Common myeloid progenitor, CD34-positive (primary cell): Measurements from ENCODE around the gene AGO1.

ENCODE experiments used
- CTCF ChIA-PET: fragments of 350-600 bp; sonication (Branson Sonifier 250); formaldehyde crosslinking; loops from one replicate; lab custom pipeline; 2021; ENCODE audit warnings: antibody characterized with exemption; lab: Charles Lee
- POLR2A ChIA-PET: fragments of 350-600 bp; sonication (Branson Sonifier 250); formaldehyde crosslinking; loops from one replicate; lab custom pipeline; 2021; ENCODE audit warnings: antibody characterized with exemption; lab: Charles Lee
- DNase-seq, 3 donors: peaks; one replicate each; pipeline versions ENCODE4 v3.0.0 to v3.0.0-alpha.2; 2013
- H3K27ac ChIP-seq, 2 experiments: 1 replicate in 1 of 2; 2 replicates in 1 of 2; pipeline ENCODE4 v1.7.0; 2013; ENCODE audit warnings: inconsistent platforms in 2 of 2, low read length in 2 of 2, mild to moderate bottlenecking in 2 of 2, low read depth in 1 of 2, moderate library complexity in 1 of 2; ENCODE audit not compliant: severe bottlenecking in 2 of 2, insufficient read depth in 1 of 2, poor library complexity in 1 of 2
- H3K27me3 ChIP-seq, 5 experiments: replicated peaks in 2 of 5; 1 replicate in 3 of 5; 2 replicates in 2 of 5; pipeline versions ENCODE4 v1.6.1 to v1.7.0; 2013; ENCODE audit warnings: low read length in 4 of 5, mild to moderate bottlenecking in 2 of 5, moderate library complexity in 2 of 5, inconsistent platforms in 1 of 5; ENCODE audit not compliant: insufficient read depth in 5 of 5, control insufficient read depth in 4 of 5
- H3K36me3 ChIP-seq, 4 experiments: 1 replicate in 2 of 4; 2 replicates in 2 of 4; pipeline versions ENCODE4 v1.6.1 to v1.7.0; 2013; ENCODE audit warnings: low read length in 3 of 4, control low read depth in 1 of 4, mild to moderate bottlenecking in 1 of 4; ENCODE audit not compliant: control insufficient read depth in 4 of 4, insufficient read depth in 4 of 4
- H3K4me1 ChIP-seq, 4 experiments: 1 replicate in 3 of 4; 2 replicates in 1 of 4; pipeline versions ENCODE4 v1.6.1 to v1.7.1; 2013; ENCODE audit warnings: low read length in 3 of 4, mild to moderate bottlenecking in 3 of 4, control low read depth in 1 of 4, inconsistent platforms in 1 of 4, moderate library complexity in 1 of 4; ENCODE audit not compliant: control insufficient read depth in 4 of 4, insufficient read depth in 4 of 4; ENCODE audit errors: control extremely low read depth in 1 of 4
- H3K4me3 ChIP-seq, 7 experiments: 1 replicate in 4 of 7; 2 replicates in 3 of 7; pipeline versions ENCODE4 v1.5.1 to v1.7.0; 2013; ENCODE audit warnings: mild to moderate bottlenecking in 7 of 7, low read length in 6 of 7, moderate library complexity in 6 of 7, inconsistent platforms in 2 of 7, low read depth in 2 of 7, control low read depth in 1 of 7; ENCODE audit not compliant: insufficient read depth in 4 of 7, control insufficient read depth in 1 of 7; ENCODE audit errors: extremely low read depth in 1 of 7
- H3K9me3 ChIP-seq, 5 experiments: 1 replicate in 4 of 5; 2 replicates in 1 of 5; pipeline versions ENCODE4 v1.6.1 to v1.7.1; 2013; ENCODE audit warnings: low read length in 4 of 5, mild to moderate bottlenecking in 2 of 5, inconsistent platforms in 1 of 5, low read depth in 1 of 5, moderate library complexity in 1 of 5; ENCODE audit not compliant: control insufficient read depth in 4 of 5, insufficient read depth in 2 of 5; ENCODE audit errors: control extremely low read depth in 1 of 5
- WGBS: methylation state at CpG from one replicate; pipeline ENCODE4 v1.1.5; 2013; ENCODE audit not compliant: insufficient coverage; 5-methylcytosine and 5-hydroxymethylcytosine counted together

AGO1 gene

DNA sequence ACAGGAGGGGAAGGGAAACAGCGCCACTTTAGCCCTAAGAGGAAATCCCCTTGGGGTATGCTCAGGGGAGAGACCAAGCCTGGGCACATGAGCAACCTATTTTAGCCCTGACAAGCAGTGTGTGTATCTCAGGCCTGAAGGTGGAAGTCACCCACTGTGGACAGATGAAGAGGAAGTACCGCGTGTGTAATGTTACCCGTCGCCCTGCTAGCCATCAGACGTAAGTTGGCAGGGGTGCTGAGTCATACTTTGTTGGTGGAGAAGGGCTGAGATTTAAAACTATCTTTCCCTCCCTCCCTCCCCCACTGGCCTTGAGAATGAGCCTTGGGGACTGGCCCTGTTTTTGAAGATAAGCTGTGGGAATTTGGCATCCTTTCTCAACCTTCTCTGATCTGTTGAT, 11.2 kb downstream of the AGO1 start:
- Histone ChIP-seq H3K27me3 (no peaks in the 10 kb centered on the region), H3K27ac (peak overlapping the region in 1 of 2 experiments; percentile 46), H3K4me1 (peaks cover 0 to 15% (median 11%) of the 10 kb centered on the region in 4 experiments), H3K9me3 (no peaks in the 10 kb centered on the region), H3K4me3 (no peak overlapping the region), H3K36me3 (peaks cover 14 to 74% (median 42%) of the 10 kb centered on the region in 4 experiments)
- ChIA-PET POLR2A (no interaction called here), CTCF (interaction anchor here (3.3 kb wide), 1 partner anchor 13 kb away, joined by 27 read pairs; the partner anchor contains the start of gene AGO1)
- peak; percentile 73 to 94 (median 94) for DNase-seq
- WGBS: 60% methylated on average over 1 of the region's 6 CpGs

DNA sequence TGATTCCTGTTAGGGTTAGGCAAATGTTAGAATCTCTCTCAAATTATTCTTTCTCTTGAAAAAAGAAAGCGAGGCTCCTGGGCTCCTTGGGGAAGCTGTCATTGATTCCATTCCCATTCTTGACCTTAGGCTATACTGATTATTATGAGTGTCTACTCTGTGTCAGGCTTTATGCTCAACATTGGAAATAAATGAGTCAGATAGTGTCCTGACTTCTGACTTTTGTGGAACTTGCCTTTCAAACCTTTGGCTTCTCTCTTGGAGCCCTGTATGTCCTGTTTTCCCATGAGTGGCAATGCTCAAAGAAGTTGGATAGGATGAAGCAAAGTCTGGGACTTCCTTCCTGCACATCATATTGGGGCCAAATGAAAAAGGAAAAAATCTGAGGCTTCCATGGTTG, 11.6 kb downstream of the AGO1 start:
- peaks cover 0 to 15% (median 11%) of the 10 kb centered on the region in 4 experiments for H3K4me1 ChIP-seq
- POLR2A ChIA-PET: no interaction called here
- DNase-seq: no peak
- no peak overlapping the region for H3K27ac ChIP-seq
- no peaks in the 10 kb centered on the region for H3K27me3 ChIP-seq
- WGBS: 100% methylated on average over 1 of the region's 1 CpG
- peaks cover 14 to 73% (median 41%) of the 10 kb centered on the region in 4 experiments for H3K36me3 ChIP-seq
- no peak overlapping the region for H3K4me3 ChIP-seq
- CTCF ChIA-PET: interaction anchor here (3.3 kb wide), 1 partner anchor 14 kb away, joined by 27 read pairs; the partner anchor contains the start of gene AGO1
- H3K9me3 ChIP-seq: no peaks in the 10 kb centered on the region

- Histone ChIP-seq H3K4me3 (no peak overlapping the region), H3K4me1 (peaks cover 0 to 1% (median under 1%) of the 10 kb centered on the region in 4 experiments), H3K36me3 (peaks cover 29 to 71% (median 48%) of the 10 kb centered on the region in 4 experiments), H3K27me3 (no peaks in the 10 kb centered on the region), H3K27ac (no peak overlapping the region), H3K9me3 (no peaks in the 10 kb centered on the region)
- ChIA-PET POLR2A (no interaction called here), CTCF (interaction anchor here (0.8 to 1.2 kb wide), 3 partner anchors 16 to 18 kb away, joined by 3 to 5 read pairs (median 3); partner anchors contain the start of gene AGO1)
- no peak for DNase-seq
Observed at GRCh38 chr1:35899941-35900340, 16.9 kb downstream of the AGO1 start.

DNA sequence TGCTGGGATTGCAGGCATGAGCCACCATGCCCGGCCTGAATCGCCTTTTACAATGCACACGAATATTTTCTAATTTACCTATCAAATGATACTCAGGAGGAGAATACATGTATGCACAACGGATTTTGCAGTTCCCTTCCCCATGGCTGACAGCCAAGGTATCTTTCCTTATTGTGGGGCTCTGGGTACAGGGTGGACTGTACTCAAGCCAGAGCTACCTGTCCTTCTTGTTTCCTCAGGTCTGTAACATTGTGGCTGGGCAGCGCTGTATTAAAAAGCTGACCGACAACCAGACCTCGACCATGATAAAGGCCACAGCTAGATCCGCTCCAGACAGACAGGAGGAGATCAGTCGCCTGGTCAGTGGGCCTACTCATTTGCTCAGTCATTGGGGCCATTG, 18.2 kb downstream of the AGO1 start:
- CTCF ChIA-PET: interaction anchor here (0.9 to 1.2 kb wide), 2 partner anchors 18 kb away, joined by 3 to 4 read pairs; partner anchors contain the start of gene AGO1
- no peaks in the 10 kb centered on the region for H3K27me3 ChIP-seq
- H3K9me3 ChIP-seq: no peaks in the 10 kb centered on the region
- peaks cover 29 to 67% (median 45%) of the 10 kb centered on the region in 4 experiments for H3K36me3 ChIP-seq
- H3K4me3 ChIP-seq: no peak overlapping the region
- 94% methylated on average over 9 of the region's 9 CpGs for WGBS
- no peak overlapping the region for H3K27ac ChIP-seq
- H3K4me1 ChIP-seq: no peaks in the 10 kb centered on the region
- no peak for DNase-seq
- POLR2A ChIA-PET: interaction anchor here (0.5 kb wide), 1 partner anchor 783 kb away, joined by 3 read pairs; no protein-coding TSS in a partner anchor

DNA sequence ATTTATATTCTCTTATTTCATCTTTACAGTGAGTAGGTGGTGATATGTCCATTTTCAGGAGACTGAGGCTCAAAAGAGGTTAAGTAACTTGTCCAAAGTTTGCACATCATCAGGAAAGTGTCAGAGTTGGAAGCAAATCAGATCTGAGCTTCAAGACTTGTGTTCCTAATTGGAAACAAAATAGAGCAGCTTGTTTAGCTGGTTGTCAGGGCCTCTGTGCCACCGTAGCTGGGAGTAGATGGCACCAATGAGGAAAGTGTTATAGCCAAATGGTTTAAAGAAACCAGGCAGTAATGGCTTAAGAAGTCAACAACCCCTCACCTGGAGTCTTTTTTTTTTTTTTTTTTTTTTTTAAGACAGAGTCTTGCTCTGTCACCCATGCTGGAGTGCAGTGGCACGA, 19.7 kb downstream of the AGO1 start:
- ChIA-PET POLR2A (no interaction called here), CTCF (interaction anchor here (0.6 kb wide), 1 partner anchor 334 kb away, joined by 4 read pairs; no protein-coding TSS in a partner anchor)
- no peak overlapping the region for H3K4me3 ChIP-seq
- 80% methylated on average over 1 of the region's 2 CpGs for WGBS
- H3K4me1 ChIP-seq: no peaks in the 10 kb centered on the region
- H3K27me3 ChIP-seq: no peaks in the 10 kb centered on the region
- no peak overlapping the region for H3K27ac ChIP-seq
- H3K36me3 ChIP-seq: peaks cover 26 to 67% (median 51%) of the 10 kb centered on the region in 4 experiments
- DNase-seq: no peak
- no peaks in the 10 kb centered on the region for H3K9me3 ChIP-seq

DNA sequence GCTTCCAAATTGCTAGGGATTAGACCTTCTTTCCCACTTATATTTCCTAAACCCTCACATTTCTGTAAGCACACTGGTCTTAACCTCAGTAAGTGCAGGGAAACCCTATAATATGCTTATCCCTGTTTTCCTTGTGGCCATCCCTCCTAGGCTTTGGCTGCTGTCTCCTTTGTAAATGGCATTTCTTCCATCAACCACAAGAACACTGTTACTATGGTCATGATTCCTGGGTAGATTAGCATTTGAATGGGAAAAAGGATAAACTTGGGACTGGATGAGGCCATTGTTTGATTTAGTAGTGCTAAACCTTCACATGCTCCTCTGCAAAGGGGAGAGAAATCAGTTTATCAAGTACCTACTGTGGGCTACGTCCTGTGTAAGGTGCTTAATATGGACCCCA, 31.7 kb downstream of the AGO1 start:
- ChIA-PET POLR2A (no interaction called here), CTCF (interaction anchor here (1.9 kb wide), 1 partner anchor 15 kb away, joined by 5 read pairs; no protein-coding TSS in a partner anchor)
- no peaks in the 10 kb centered on the region for H3K27me3 ChIP-seq
- H3K4me3 ChIP-seq: no peak overlapping the region
- no peaks in the 10 kb centered on the region for H3K4me1 ChIP-seq
- 100% methylated on average over 1 of the region's 1 CpG for WGBS
- no peaks in the 10 kb centered on the region for H3K9me3 ChIP-seq
- no peak overlapping the region for H3K27ac ChIP-seq
- peaks cover 37 to 84% (median 67%) of the 10 kb centered on the region in 4 experiments for H3K36me3 ChIP-seq
- DNase-seq: no peak

DNA sequence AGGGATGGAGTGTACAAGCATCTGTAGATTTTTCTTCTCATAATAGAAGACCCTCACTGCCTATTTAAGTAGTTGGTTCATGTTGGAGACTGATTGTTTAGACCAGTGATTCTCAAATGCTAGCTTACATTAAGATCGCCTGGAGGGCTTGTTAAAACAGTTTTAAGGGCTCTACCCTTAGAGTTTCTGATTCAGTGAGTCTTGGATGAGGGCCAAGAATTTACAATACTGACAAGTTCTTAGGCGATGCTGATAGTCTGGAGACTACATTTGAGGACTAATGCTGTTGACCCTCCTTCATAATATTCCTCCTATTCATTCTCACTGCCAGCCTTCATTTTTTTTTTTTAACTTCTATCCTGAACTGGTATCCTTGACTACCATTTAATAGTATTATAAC, 32.7 kb downstream of the AGO1 start:
- WGBS: 92% methylated on average over 2 of the region's 2 CpGs
- no peak overlapping the region for H3K27ac ChIP-seq
- H3K4me1 ChIP-seq: no peaks in the 10 kb centered on the region
- H3K36me3 ChIP-seq: peaks cover 40 to 83% (median 67%) of the 10 kb centered on the region in 4 experiments
- DNase-seq: no peak
- ChIA-PET CTCF (interaction anchor here (0.6 to 1.9 kb wide), 2 partner anchors 16 to 55 kb away, joined by 4 to 5 read pairs; no protein-coding TSS in a partner anchor), POLR2A (no interaction called here)
- H3K4me3 ChIP-seq: no peak overlapping the region
- H3K27me3 ChIP-seq: no peaks in the 10 kb centered on the region
- H3K9me3 ChIP-seq: no peaks in the 10 kb centered on the region
